SK-N-SH (cell line): ENCODE results near the gene SLC5A9. TPM values are rescaled to one million over a fixed set of nuclear protein-coding genes. Genes with fewer than 3 reads are reported as not detected.

Source experiments
- CTCF ChIA-PET: fragments of 300-600, 350-600 bp; formaldehyde crosslinking; extraction: SDS; loops from one replicate; lab custom pipeline; 2021; lab: Yijun Ruan, JAX
- POLR2A ChIA-PET: fragments of 350-600 bp; sonication (Branson Sonifier 250); formaldehyde crosslinking; extraction: SDS; loops from one replicate; lab custom pipeline; 2020; ENCODE audit warnings: antibody characterized with exemption, inconsistent platforms; lab: Yijun Ruan, JAX
- DNase-seq: peaks from one replicate; pipeline ENCODE4 v3.0.0; 2012
- H2AFZ ChIP-seq: fragments of 200-600 bp; sonication (generic); 2 replicates; pipeline ENCODE4 v1.8.1; 2016; ENCODE audit warnings: antibody characterized with exemption, mild to moderate bottlenecking, low read depth
- H3F3A ChIP-seq: fragments of 200-600 bp; sonication (generic); replicated peaks from 2 replicates; pipeline ENCODE3; 2016; ENCODE audit warnings: antibody characterized with exemption, mild to moderate bottlenecking; ENCODE audit not compliant: insufficient read depth
- H3K27ac ChIP-seq, 2 experiments: fragments of 200-500 bp in 1 of 2; fragments of 200-600 bp in 1 of 2; sonication (Bioruptor generic) in 1 of 2; sonication (generic), shearing (Covaris generic) in 1 of 2; 2 replicates each; pipeline versions ENCODE4 v1.5.1 to v1.6.1; 2014 to 2016; ENCODE audit warnings: low read depth in 2 of 2, inconsistent platforms in 1 of 2, low read length in 1 of 2, mild to moderate bottlenecking in 1 of 2, mixed read lengths in 1 of 2
- H3K27me3 ChIP-seq: fragments of 200-600 bp; sonication (generic), shearing (Covaris generic); 2 replicates; pipeline ENCODE4 v1.6.1; 2016; ENCODE audit warnings: mixed run types; ENCODE audit not compliant: insufficient read depth
- H3K36me3 ChIP-seq, 2 experiments: fragments of 200-500 bp in 1 of 2; fragments of 200-600 bp in 1 of 2; sonication (Bioruptor generic) in 1 of 2; sonication (generic) in 1 of 2; replicated peaks in 1 of 2; 2 replicates each; pipeline versions ENCODE3 to v1.5.1; 2014 to 2016; ENCODE audit warnings: low read length in 1 of 2, mild to moderate bottlenecking in 1 of 2; ENCODE audit not compliant: insufficient read depth in 2 of 2, control insufficient read depth in 1 of 2
- H3K4me1 ChIP-seq, 2 experiments: fragments of 200-500 bp in 1 of 2; fragments of 200-600 bp in 1 of 2; sonication (Bioruptor generic) in 1 of 2; sonication (generic), shearing (Covaris generic) in 1 of 2; 2 replicates each; pipeline versions ENCODE4 v1.5.1 to v1.6.1; 2014 to 2016; ENCODE audit warnings: low read depth in 1 of 2, low read length in 1 of 2, mixed run types in 1 of 2; ENCODE audit not compliant: insufficient read depth in 2 of 2, control insufficient read depth in 1 of 2
- H3K4me2 ChIP-seq: fragments of 200-600 bp; sonication (generic), shearing (Covaris generic); 2 replicates; pipeline ENCODE4 v1.6.1; 2017; ENCODE audit warnings: mixed run types
- H3K4me3 ChIP-seq, 2 experiments: fragments of 200-500 bp in 1 of 2; fragments of 200-600 bp in 1 of 2; sonication (Bioruptor generic) in 1 of 2; sonication (generic), shearing (Covaris generic) in 1 of 2; 2 replicates each; pipeline versions ENCODE4 v1.5.1 to v1.8.1; 2014 to 2016; ENCODE audit warnings: low read depth in 2 of 2, inconsistent platforms in 1 of 2, low read length in 1 of 2, mild to moderate bottlenecking in 1 of 2, mixed read lengths in 1 of 2, moderate library complexity in 1 of 2
- H3K79me2 ChIP-seq: fragments of 200-600 bp; sonication (generic); 2 replicates; pipeline ENCODE4 v1.8.1; 2017; ENCODE audit warnings: mild to moderate bottlenecking; ENCODE audit not compliant: insufficient read depth
- H3K9ac ChIP-seq: fragments of 200-600 bp; sonication (generic); 2 replicates; pipeline ENCODE4 v1.6.1; 2017; ENCODE audit warnings: mixed run types
- H3K9me2 ChIP-seq: fragments of 200-600 bp; sonication (generic); 2 replicates; pipeline ENCODE4 v1.6.1; 2017; ENCODE audit warnings: mixed run types
- H3K9me3 ChIP-seq: fragments of 200-600 bp; sonication (generic); 2 replicates; pipeline ENCODE4 v1.6.1; 2017; ENCODE audit warnings: mixed run types, mild to moderate bottlenecking, moderate library complexity
- H4K20me1 ChIP-seq: fragments of 200-600 bp; sonication (generic); 2 replicates; pipeline ENCODE4 v1.6.1; 2017; ENCODE audit warnings: mild to moderate bottlenecking, mixed run types; ENCODE audit not compliant: insufficient read depth
- CHD2 ChIP-seq: fragments of 150-350 bp; IDR thresholded peaks from 2 replicates; pipeline ENCODE4 v1.6.1; 2018; ENCODE audit warnings: low read length; ENCODE audit not compliant: partially characterized antibody
- ELF1 ChIP-seq: IDR thresholded peaks from 2 replicates; pipeline ENCODE4 v1.4.0; 2012
- EP300 ChIP-seq, 2 experiments: IDR thresholded peaks; 2 replicates each; pipeline versions ENCODE4 v1.4.0 to v1.6.1; 2012; ENCODE audit warnings: borderline replicate concordance in 1 of 2, low read depth in 1 of 2, low read length in 1 of 2
- FOSL2 ChIP-seq: IDR thresholded peaks from 2 replicates; pipeline ENCODE4 v1.4.0; 2012; ENCODE audit warnings: low read depth, mild to moderate bottlenecking, moderate library complexity, borderline replicate concordance
- FOXJ3 ChIP-seq: sonication (generic); formaldehyde crosslinking; IDR thresholded peaks from 2 replicates; pipeline ENCODE4 v1.5.1; 2020; ENCODE audit warnings: mild to moderate bottlenecking, missing genetic modification reagents
- GABPA ChIP-seq: IDR thresholded peaks from 2 replicates; pipeline ENCODE4 v1.4.0; 2012; ENCODE audit warnings: low read depth, mild to moderate bottlenecking
- GATA2 ChIP-seq: sonication (generic); formaldehyde crosslinking; IDR thresholded peaks from 2 replicates; pipeline ENCODE4 v1.5.0; 2020; ENCODE audit warnings: mild to moderate bottlenecking, missing genetic modification reagents
- IRF3 ChIP-seq: fragments of 150-350 bp; IDR thresholded peaks from 2 replicates; pipeline ENCODE4 v1.6.1; 2016; ENCODE audit warnings: mild to moderate bottlenecking, low read depth, low read length
- JUND ChIP-seq: IDR thresholded peaks from 2 replicates; pipeline ENCODE4 v1.4.0; 2012
- MAX ChIP-seq: IDR thresholded peaks from 2 replicates; pipeline ENCODE4 v1.4.0; 2012; ENCODE audit warnings: low read depth
- NFIC ChIP-seq: IDR thresholded peaks from 2 replicates; pipeline ENCODE4 v1.4.0; 2012; ENCODE audit warnings: borderline replicate concordance
- NRF1 ChIP-seq: IDR thresholded peaks from 2 replicates; pipeline ENCODE4 v1.6.1; 2012; ENCODE audit warnings: low read depth, mild to moderate bottlenecking, low read length
- POLR2AphosphoS5 ChIP-seq: IDR thresholded peaks from 2 replicates; pipeline ENCODE4 v1.6.1; 2012; ENCODE audit warnings: low read depth, low read length
- RAD21 ChIP-seq: IDR thresholded peaks from 2 replicates; pipeline ENCODE4 v1.6.1; 2012; ENCODE audit warnings: mild to moderate bottlenecking, low read length
- RXRA ChIP-seq: IDR thresholded peaks from 2 replicates; pipeline ENCODE4 v1.4.0; 2012; ENCODE audit warnings: low read depth, mild to moderate bottlenecking, borderline replicate concordance
- SMC3 ChIP-seq: IDR thresholded peaks from 2 replicates; pipeline ENCODE4 v1.6.1; 2012; ENCODE audit warnings: low read depth, low read length, improper control_type of control experiment
- TEAD4 ChIP-seq: IDR thresholded peaks from 2 replicates; pipeline ENCODE4 v1.4.0; 2012; ENCODE audit warnings: mild to moderate bottlenecking, borderline replicate concordance; ENCODE audit not compliant: insufficient read depth
- ZBTB33 ChIP-seq: IDR thresholded peaks from 2 replicates; pipeline ENCODE4 v1.4.0; 2012; ENCODE audit warnings: low read depth, borderline replicate concordance
- whole genome bisulfite sequencing: methylation state at CpG from one replicate; pipeline ENCODE4 v1.1.6; 2017; ENCODE audit warnings: low lambda C conversion rate; 5-methylcytosine and 5-hydroxymethylcytosine counted together
- polyA plus RNA-seq, 3 experiments: library from polyadenylated mRNA; depleted of rRNA; stranded (reverse); fragments of >200 nt; gene quantifications; 2 replicates each; pipeline ENCODE4 v1.2.3, GENCODE V29; 2012
- TF ChIP-seq, protein P1 (sequence below): fragments of 200-600 bp; sonication (generic); IDR thresholded peaks from 2 replicates; pipeline ENCODE4 v1.6.1; 2017; ENCODE audit warnings: antibody characterized with exemption, mild to moderate bottlenecking, moderate library complexity
- TF ChIP-seq, protein P2 (sequence below): fragments of 150-350 bp; IDR thresholded peaks from 2 replicates; pipeline ENCODE4 v1.6.1; 2017; ENCODE audit warnings: antibody characterized with exemption, low read length, low read depth, borderline replicate concordance

SLC5A9 gene
- polyA plus RNA-seq, 1 of the 3 experiments (the other 2 are of a cell fraction) = not detected

- TF ChIP-seq FOSL2 (no peak), TEAD4 (no peak), MAX (no peak), FOXJ3 (CRISPR knock-in tag) (no peak), RXRA (no peak), CHD2 (no peak), ZBTB33 (no peak), RAD21 (no peak), POLR2AphosphoS5 (no peak)
- TF ChIP-seq, protein P1, sequence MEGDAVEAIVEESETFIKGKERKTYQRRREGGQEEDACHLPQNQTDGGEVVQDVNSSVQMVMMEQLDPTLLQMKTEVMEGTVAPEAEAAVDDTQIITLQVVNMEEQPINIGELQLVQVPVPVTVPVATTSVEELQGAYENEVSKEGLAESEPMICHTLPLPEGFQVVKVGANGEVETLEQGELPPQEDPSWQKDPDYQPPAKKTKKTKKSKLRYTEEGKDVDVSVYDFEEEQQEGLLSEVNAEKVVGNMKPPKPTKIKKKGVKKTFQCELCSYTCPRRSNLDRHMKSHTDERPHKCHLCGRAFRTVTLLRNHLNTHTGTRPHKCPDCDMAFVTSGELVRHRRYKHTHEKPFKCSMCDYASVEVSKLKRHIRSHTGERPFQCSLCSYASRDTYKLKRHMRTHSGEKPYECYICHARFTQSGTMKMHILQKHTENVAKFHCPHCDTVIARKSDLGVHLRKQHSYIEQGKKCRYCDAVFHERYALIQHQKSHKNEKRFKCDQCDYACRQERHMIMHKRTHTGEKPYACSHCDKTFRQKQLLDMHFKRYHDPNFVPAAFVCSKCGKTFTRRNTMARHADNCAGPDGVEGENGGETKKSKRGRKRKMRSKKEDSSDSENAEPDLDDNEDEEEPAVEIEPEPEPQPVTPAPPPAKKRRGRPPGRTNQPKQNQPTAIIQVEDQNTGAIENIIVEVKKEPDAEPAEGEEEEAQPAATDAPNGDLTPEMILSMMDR = no peak
- TF ChIP-seq, protein P2, sequence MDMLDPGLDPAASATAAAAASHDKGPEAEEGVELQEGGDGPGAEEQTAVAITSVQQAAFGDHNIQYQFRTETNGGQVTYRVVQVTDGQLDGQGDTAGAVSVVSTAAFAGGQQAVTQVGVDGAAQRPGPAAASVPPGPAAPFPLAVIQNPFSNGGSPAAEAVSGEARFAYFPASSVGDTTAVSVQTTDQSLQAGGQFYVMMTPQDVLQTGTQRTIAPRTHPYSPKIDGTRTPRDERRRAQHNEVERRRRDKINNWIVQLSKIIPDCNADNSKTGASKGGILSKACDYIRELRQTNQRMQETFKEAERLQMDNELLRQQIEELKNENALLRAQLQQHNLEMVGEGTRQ = no peak
Measured at GRCh38 chr1:48224791-48225190, 2.3 kb downstream of the SLC5A9 start (continued).

GRCh38 chr1:48225579-48225978, 3.1 kb downstream of the SLC5A9 start:
- Histone ChIP-seq H3K27ac (no peak overlapping the region), H3K27me3 (no peaks in the 10 kb centered on the region), H3K9me2 (no peaks in the 10 kb centered on the region), H3K36me3 (no peaks in the 10 kb centered on the region), H3K9me3 (no peaks in the 10 kb centered on the region), H3F3A (no peaks in the 10 kb centered on the region), H3K4me2 (no peak overlapping the region), H3K79me2 (no peaks in the 10 kb centered on the region), H3K4me1 (no peaks in the 10 kb centered on the region), H2AFZ (no peak overlapping the region), H4K20me1 (no peaks in the 10 kb centered on the region), H3K9ac (no peak overlapping the region), H3K4me3 (no peak overlapping the region)
- CTCF ChIA-PET = interaction anchor here (1.1 to 3.2 kb wide), 4 partner anchors 11 to 116 kb away, joined by 3 to 20 read pairs (median 8); no protein-coding TSS in a partner anchor
- DNase-seq = no peak
- 65% methylated on average over 6 of the region's 6 CpGs for WGBS
- POLR2A ChIA-PET = no interaction called here
- TF ChIP-seq RAD21 (no peak), NRF1 (no peak), EP300 (IDR thresholded peaks at IDR 0.05; ENCODE audit: borderline replicate concordance in 1 of 2, low read depth in 1 of 2, low read length in 1 of 2) (no peak), TEAD4 (no peak), GATA2 (CRISPR knock-in tag) (no peak), SMC3 (no peak), IRF3 (no peak), FOXJ3 (CRISPR knock-in tag) (no peak), RXRA (no peak), JUND (no peak), CHD2 (no peak), FOSL2 (no peak), ELF1 (no peak), GABPA (no peak), ZBTB33 (no peak), NFIC (no peak), MAX (no peak)
